ENCODE measurements around the gene OR2G2. TPM values are rescaled to one million over a fixed set of nuclear protein-coding genes. Genes with fewer than 3 reads are reported as not detected.

Gene OR2G2
- total and polyA plus RNA-seq, 2 donors (not counting 3 experiments of a cell fraction or from before 2014, with no cell fraction given), result not detected

GRCh38 chr1:247613405-247613804 lies 25.2 kb downstream of the OR2G2 start:
- Histone ChIP-seq H3K79me2 (ENCODE audit: control insufficient read depth, insufficient read depth, low read length) (no peaks in the 10 kb centered on the region), H3K27me3 (ENCODE audit: control insufficient read depth in 2 of 2, insufficient read depth in 2 of 2, low read length in 2 of 2) (no peaks in the 10 kb centered on the region), H3K9me3 (replicated peaks; ENCODE audit: control insufficient read depth, insufficient read depth, low read length) (peaks cover 2% of the 10 kb centered on the region), H2AFZ (ENCODE audit: low read depth, low read length) (no peak overlapping the region), H4K20me1 (replicated peaks; ENCODE audit: control insufficient read depth, extremely low read depth, insufficient read depth, low read length) (no peaks in the 10 kb centered on the region), H3K9ac (replicated peaks; ENCODE audit: extremely low read depth, insufficient read depth, low read length) (no peak overlapping the region), H3K27ac (ENCODE audit: insufficient read depth, low read depth, low read length) (no peak overlapping the region), H3K4me3 (replicated peaks in 1 of 3; ENCODE audit: insufficient read depth in 1 of 3, low read depth in 1 of 3, low read length in 3 of 3) (no peak overlapping the region), H3K9me1 (replicated peaks; ENCODE audit: control insufficient read depth, extremely low read depth, insufficient read depth, low read length) (no peaks in the 10 kb centered on the region), H3K4me1 (ENCODE audit: control insufficient read depth, extremely low read depth, insufficient read depth, low read length) (no peaks in the 10 kb centered on the region), H3K36me3 (ENCODE audit: control insufficient read depth in 2 of 2, extremely low read depth in 1 of 2, insufficient read depth in 2 of 2, low read length in 2 of 2) (no peaks in the 10 kb centered on the region), H3K4me2 (ENCODE audit: insufficient read depth, low read length) (no peak overlapping the region)
- ChIA-PET CTCF (no interaction called here), POLR2A (no interaction called here)
- no TSS peak for BruUV-seq (replicated peaks)
- dilution Hi-C loops (cut with MboI; ENCODE audit: extremely low pct_ligation_motif_present, low sequenced_read_pairs) (no loop called here), intact Hi-C loops (cut with micrococcal nuclease) (no loop called here)
- DNase-seq (ENCODE audit: low read depth, low spot score) (no peak), FAIRE-seq (no peak)
- TF ChIP-seq GATA2 (IDR thresholded peaks at IDR 0.05; ENCODE audit: insufficient read depth, insufficient read length, low read depth, low read length) (no peak), MAX (IDR thresholded peaks at IDR 0.05; ENCODE audit: insufficient read depth, insufficient read length) (no peak), EZH2 (IDR thresholded peaks at IDR 0.05; ENCODE audit: borderline replicate concordance, low read depth, low read length, severe bottlenecking) (no peak), FOS (IDR thresholded peaks at IDR 0.05; ENCODE audit: borderline replicate concordance, insufficient read depth, low read length) (no peak), POLR2AphosphoS5 (IDR thresholded peaks at IDR 0.05; ENCODE audit: insufficient read depth, low read depth, low read length) (no peak), MYC (IDR thresholded peaks at IDR 0.05; ENCODE audit: low read depth, low read length) (no peak), JUN (IDR thresholded peaks at IDR 0.05; ENCODE audit: borderline replicate concordance, insufficient read depth, insufficient read length, low read depth) (no peak), POLR2A (IDR thresholded peaks at IDR 0.05; ENCODE audit: low read depth, low read length) (no peak), CTCF (IDR thresholded peaks at IDR 0.05; ENCODE audit: extremely low read depth in 1 of 2, insufficient read depth in 1 of 2, low read depth in 1 of 2, low read length in 2 of 2) (no peak)
